ENCODE measurements around the gene TLCD3B. TPM values are rescaled to one million over a fixed set of nuclear protein-coding genes. Genes with fewer than 3 reads are reported as not detected.

TLCD3B gene
- total and polyA plus RNA-seq, 9 of the 15 experiments (the other 6 are each of a cell fraction or from before 2014, with no cell fraction given): 0.10 to 0.52 (median 0.23) TPM; not detected in 4

DNA sequence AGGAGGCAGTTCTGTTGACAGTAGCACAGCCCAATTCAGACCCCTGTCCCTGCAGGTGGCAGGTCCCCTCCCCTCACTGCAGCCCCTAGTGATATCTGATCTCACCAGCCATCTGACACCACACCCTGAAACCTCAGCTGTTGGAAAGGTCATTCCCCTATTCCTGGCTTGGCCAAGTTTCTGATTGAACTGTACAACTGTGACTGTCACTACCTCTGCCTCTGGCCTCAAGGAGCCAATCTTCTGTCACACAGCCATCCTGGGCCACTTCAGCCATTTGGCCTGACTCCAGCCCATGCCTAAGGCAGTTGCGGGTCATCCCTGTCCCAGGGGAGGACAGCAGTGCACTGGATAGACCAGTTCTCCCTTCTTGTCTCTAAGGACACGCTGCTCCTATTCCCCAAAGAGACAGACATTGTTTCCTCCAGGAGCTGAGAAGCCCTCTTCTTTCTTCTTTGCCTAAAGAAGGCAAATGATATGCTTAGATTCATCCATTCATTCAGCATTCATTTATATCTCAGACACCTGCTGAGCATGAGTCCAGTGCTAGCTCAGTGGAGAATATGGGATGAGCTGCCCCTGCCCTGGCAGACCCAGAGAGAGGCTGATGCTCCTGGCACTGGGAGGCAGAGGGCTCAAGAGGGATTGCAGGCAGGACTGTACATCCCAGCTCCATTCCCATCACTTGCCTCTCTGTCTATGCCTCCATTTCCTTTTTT is 29.9 kb upstream of the TLCD3B start (continued):
- no peak for TF ChIP-seq ZNF696 (CRISPR knock-in tag; conservative IDR thresholded peaks at IDR 0.05)
- TF ChIP-seq PHF20 (IDR thresholded peaks at IDR 0.05; ENCODE audit: partially characterized antibody): no peak
- TF ChIP-seq ZFP36 (IDR thresholded peaks at IDR 0.05; ENCODE audit: low read depth, low read length, partially characterized antibody): no peak
- no peak for TF ChIP-seq ZNF644 (tag; IDR thresholded peaks at IDR 0.05; ENCODE audit: low read depth)
- TF ChIP-seq ZNF561 (CRISPR knock-in tag; conservative IDR thresholded peaks at IDR 0.05): no peak
- TF ChIP-seq, protein P1, sequence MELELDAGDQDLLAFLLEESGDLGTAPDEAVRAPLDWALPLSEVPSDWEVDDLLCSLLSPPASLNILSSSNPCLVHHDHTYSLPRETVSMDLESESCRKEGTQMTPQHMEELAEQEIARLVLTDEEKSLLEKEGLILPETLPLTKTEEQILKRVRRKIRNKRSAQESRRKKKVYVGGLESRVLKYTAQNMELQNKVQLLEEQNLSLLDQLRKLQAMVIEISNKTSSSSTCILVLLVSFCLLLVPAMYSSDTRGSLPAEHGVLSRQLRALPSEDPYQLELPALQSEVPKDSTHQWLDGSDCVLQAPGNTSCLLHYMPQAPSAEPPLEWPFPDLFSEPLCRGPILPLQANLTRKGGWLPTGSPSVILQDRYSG (tag; conservative IDR thresholded peaks at IDR 0.05; ENCODE audit: low read depth): no peak
- TF ChIP-seq RHOXF2B (CRISPR knock-in tag; conservative IDR thresholded peaks at IDR 0.05): no peak
- TF ChIP-seq NBN (IDR thresholded peaks at IDR 0.05; ENCODE audit: low read depth): no peak
- TF ChIP-seq TBP (optimal IDR thresholded peaks at IDR 0.05; ENCODE audit: low read depth, low read length): no peak
- TF ChIP-seq, protein P2, sequence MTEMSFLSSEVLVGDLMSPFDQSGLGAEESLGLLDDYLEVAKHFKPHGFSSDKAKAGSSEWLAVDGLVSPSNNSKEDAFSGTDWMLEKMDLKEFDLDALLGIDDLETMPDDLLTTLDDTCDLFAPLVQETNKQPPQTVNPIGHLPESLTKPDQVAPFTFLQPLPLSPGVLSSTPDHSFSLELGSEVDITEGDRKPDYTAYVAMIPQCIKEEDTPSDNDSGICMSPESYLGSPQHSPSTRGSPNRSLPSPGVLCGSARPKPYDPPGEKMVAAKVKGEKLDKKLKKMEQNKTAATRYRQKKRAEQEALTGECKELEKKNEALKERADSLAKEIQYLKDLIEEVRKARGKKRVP (CRISPR knock-in tag; IDR thresholded peaks at IDR 0.05): no peak
- TF ChIP-seq RFX5 (IDR thresholded peaks at IDR 0.05; ENCODE audit: low read depth, low read length): no peak
- no peak for TF ChIP-seq SMARCC2 (IDR thresholded peaks at IDR 0.05; ENCODE audit: low read depth)
- TF ChIP-seq ILF3 (IDR thresholded peaks at IDR 0.05; ENCODE audit: borderline replicate concordance): no peak
- no peak for TF ChIP-seq CC2D1A (IDR thresholded peaks at IDR 0.05)
- TF ChIP-seq ZBED1 (IDR thresholded peaks at IDR 0.05): no peak
- no peak for TF ChIP-seq JUN (IDR thresholded peaks at IDR 0.05; ENCODE audit: borderline replicate concordance, low read depth, low read length)
- TF ChIP-seq JUN (CRISPR knock-in tag; IDR thresholded peaks at IDR 0.05; ENCODE audit: borderline replicate concordance): no peak
- no peak for TF ChIP-seq TARDBP (IDR thresholded peaks at IDR 0.05)
- TF ChIP-seq ZNF384 (IDR thresholded peaks at IDR 0.05; ENCODE audit: low read depth, low read length): no peak
- no peak for TF ChIP-seq HDAC6 (IDR thresholded peaks at IDR 0.05; ENCODE audit: low read depth, low read length)
- TF ChIP-seq ZFP1 (CRISPR knock-in tag; IDR thresholded peaks at IDR 0.05): no peak
- no peak for TF ChIP-seq IFI16 (CRISPR knock-in tag; IDR thresholded peaks at IDR 0.05)
- TF ChIP-seq ZNF12 (CRISPR knock-in tag; IDR thresholded peaks at IDR 0.05): no peak
- TF ChIP-seq CHD4 (IDR thresholded peaks at IDR 0.05; ENCODE audit: insufficient read depth, insufficient replicate concordance, low read depth, low read length, poor library complexity, severe bottlenecking): no peak

Data from K562 (cell line).